Prostate gland (tissue), 2 donors: ENCODE results near the gene SCMH1.

ENCODE experiments used
- POLR2AphosphoS5 ChIP-seq: sonication (generic); formaldehyde crosslinking; IDR thresholded peaks from one replicate; pipeline ENCODE4 v1.6.1; 2017; ENCODE audit warnings: antibody characterized with exemption
- TF ChIP-seq, protein P1 (sequence below), 4 experiments: fragments of 200-600 bp in 2 of 4; fragments of 450-650 bp in 2 of 4; sonication (generic) in 2 of 4; IDR thresholded peaks; 1 replicate in 3 of 4; 2 replicates in 1 of 4; pipeline ENCODE4 v1.5.1; 2016 to 2019; ENCODE audit warnings: antibody characterized with exemption in 4 of 4, mild to moderate bottlenecking in 2 of 4, moderate library complexity in 2 of 4

DNA sequence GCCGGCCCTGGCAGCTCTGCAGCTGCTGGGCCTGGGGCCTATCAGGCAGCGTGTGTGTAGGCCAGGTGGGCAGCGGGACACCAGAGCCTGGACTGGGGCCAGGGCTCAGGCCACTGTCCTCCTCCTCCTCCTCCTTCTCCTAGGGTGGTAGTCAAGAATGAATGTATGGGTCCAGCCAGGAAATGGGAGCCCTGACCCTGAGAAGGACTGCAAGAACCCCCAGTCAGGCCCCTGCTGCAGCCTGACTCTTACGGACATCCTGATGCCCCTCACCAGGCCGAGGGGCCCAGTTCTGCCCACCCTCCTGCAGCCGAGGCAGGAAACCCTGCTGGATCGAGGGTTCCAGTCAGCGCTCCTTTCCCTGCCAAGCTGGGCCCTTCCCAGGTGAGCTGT is 224.1 kb downstream of the SCMH1 start:
- TF ChIP-seq, protein P1, sequence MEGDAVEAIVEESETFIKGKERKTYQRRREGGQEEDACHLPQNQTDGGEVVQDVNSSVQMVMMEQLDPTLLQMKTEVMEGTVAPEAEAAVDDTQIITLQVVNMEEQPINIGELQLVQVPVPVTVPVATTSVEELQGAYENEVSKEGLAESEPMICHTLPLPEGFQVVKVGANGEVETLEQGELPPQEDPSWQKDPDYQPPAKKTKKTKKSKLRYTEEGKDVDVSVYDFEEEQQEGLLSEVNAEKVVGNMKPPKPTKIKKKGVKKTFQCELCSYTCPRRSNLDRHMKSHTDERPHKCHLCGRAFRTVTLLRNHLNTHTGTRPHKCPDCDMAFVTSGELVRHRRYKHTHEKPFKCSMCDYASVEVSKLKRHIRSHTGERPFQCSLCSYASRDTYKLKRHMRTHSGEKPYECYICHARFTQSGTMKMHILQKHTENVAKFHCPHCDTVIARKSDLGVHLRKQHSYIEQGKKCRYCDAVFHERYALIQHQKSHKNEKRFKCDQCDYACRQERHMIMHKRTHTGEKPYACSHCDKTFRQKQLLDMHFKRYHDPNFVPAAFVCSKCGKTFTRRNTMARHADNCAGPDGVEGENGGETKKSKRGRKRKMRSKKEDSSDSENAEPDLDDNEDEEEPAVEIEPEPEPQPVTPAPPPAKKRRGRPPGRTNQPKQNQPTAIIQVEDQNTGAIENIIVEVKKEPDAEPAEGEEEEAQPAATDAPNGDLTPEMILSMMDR (IDR thresholded peaks at IDR 0.05), result no peak
- TF ChIP-seq POLR2AphosphoS5, result no peak
